ENCODE results near the gene INPP5D.
"Not testable (repeated sequence)": the region's sequence is repeated elsewhere in the genome, so short reads cannot be mapped to it uniquely, and the experiment has no call there.

The INPP5D gene

GRCh38 chr2:233033672-233034071, 26.5 kb upstream of the INPP5D start:
- no peak for DNase-seq

- no peak for DNase-seq
Observed at GRCh38 chr2:233034091-233034882, 25.9 kb upstream of the INPP5D start.

- DNase-seq: no peak
Observed at GRCh38 chr2:233035426-233036161, 24.5 kb upstream of the INPP5D start.

- no peak for DNase-seq
Observed at GRCh38 chr2:233036162-233036838, 23.8 kb upstream of the INPP5D start.

GRCh38 chr2:233037078-233037477, 23.1 kb upstream of the INPP5D start:
- DNase-seq: no peak

GRCh38 chr2:233039212-233039845, 20.8 kb upstream of the INPP5D start:
- no peak for DNase-seq

GRCh38 chr2:233039846-233040530, 20.2 kb upstream of the INPP5D start:
- no peak for DNase-seq

- no peak for DNase-seq
Observed at GRCh38 chr2:233040571-233040970, 19.6 kb upstream of the INPP5D start.

GRCh38 chr2:233041722-233042323, 18.3 kb upstream of the INPP5D start:
- no peak for DNase-seq

- DNase-seq: no peak
Observed at GRCh38 chr2:233042549-233042948, 17.6 kb upstream of the INPP5D start.

GRCh38 chr2:233044974-233045605, 15.1 kb upstream of the INPP5D start:
- DNase-seq: no peak

- no peak for DNase-seq
Observed at GRCh38 chr2:233047206-233047605, 12.9 kb upstream of the INPP5D start.

GRCh38 chr2:233047667-233048066, 12.5 kb upstream of the INPP5D start:
- DNase-seq: no peak

GRCh38 chr2:233048569-233049193, 11.5 kb upstream of the INPP5D start:
- DNase-seq: no peak

GRCh38 chr2:233049194-233049761, 10.9 kb upstream of the INPP5D start:
- DNase-seq: no peak

- no peak for DNase-seq
Observed at GRCh38 chr2:233051241-233052149, 8.6 kb upstream of the INPP5D start.

GRCh38 chr2:233052517-233052916, 7.6 kb upstream of the INPP5D start:
- not testable (repeated sequence) for DNase-seq

- DNase-seq: peak; percentile 54
Observed at GRCh38 chr2:233053928-233054784, 6.0 kb upstream of the INPP5D start.

GRCh38 chr2:233055362-233055761, 4.8 kb upstream of the INPP5D start:
- DNase-seq: no peak

Measured in NCI-H1105 (cell line).